NK-92 (cell line): ENCODE measurements around the gene SHMT1.
"Not testable (repeated sequence)": the region's sequence is repeated elsewhere in the genome, so short reads cannot be mapped to it uniquely, and the experiment has no call there.

Experiments
- DNase-seq: peaks from one replicate; lab custom pipeline; 2025; ENCODE audit not compliant: unreplicated experiment; lab: John Stamatoyannopoulos, UW

Gene SHMT1

GRCh38 chr17:18378614-18379013, 15.3 kb upstream of the SHMT1 start:
- DNase-seq, result not testable (repeated sequence)

DNA sequence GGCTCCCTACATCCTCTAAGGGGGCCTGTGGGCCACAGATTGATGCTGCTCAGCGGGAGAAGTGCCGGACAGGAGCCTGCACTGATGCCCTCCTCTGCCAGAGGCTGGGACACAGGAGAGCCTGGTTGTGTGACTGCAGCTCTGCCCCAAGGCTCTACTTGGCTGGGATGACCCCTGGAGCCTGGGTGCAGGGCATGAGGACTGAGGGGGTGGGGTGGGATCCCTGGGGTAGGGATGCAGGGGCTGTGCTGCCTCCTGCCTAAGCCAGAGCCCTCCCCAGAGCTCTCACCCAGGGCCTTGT, 14.8 kb upstream of the SHMT1 start:
- DNase-seq, result no peak

GRCh38 chr17:18377437-18378204, 14.3 kb upstream of the SHMT1 start, which contains the start of gene EVPLL:
Gene EVPLL, plus strand, starts transcription at chr17:18377778. Its CDS starts 3,160 bp downstream, at chr17:18380938.
- no peak for DNase-seq

GRCh38 chr17:18374216-18374615, 10.9 kb upstream of the SHMT1 start:
- no peak for DNase-seq

- DNase-seq, result not testable (repeated sequence)
Measured at GRCh38 chr17:18373181-18373580, 9.8 kb upstream of the SHMT1 start.

GRCh38 chr17:18371455-18371854, 8.1 kb upstream of the SHMT1 start:
- DNase-seq, result no peak

DNA sequence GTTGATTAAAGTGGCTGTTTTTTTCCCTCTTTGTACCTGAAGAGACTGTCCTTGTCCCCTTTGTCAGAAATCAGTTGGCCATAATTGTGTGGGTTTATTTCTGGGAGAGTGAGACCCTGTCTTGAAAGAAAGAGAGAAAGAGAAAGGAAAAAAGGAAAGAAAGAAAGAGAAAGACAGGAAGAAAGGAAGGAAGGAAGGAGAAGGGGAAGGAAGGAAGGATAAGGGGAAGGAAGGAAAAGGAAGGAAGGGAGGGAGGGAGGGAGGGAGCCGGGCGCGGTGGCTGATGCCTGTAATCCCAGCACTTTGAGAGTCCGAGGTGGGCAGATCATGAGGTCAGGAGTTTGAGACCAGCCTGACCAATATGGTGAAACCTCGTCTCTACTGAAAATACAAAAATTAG, 7.4 kb upstream of the SHMT1 start:
- no peak for DNase-seq

- DNase-seq, result no peak
Measured at GRCh38 chr17:18368946-18369345, 5.6 kb upstream of the SHMT1 start.

DNA sequence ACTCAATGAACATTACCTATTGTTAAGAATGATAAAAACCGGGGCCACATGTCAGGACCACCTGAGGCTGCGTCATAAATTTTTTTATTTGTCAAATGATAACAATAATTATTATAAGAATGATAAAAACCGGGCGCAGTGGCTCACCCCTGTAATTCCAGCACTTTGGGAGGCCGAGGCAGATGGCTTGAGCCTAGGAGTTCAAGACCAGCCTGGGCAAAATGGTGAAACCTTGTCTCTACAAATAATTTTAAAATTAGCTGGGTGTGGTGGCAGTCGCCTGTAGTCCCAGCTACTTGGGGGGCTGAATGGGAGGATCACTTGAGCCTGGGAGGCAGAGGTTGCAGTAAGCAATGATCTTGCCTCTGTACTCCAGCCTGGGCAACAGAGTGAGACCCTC, 816 bp upstream of the SHMT1 start:
- DNase-seq, result no peak

- no peak for DNase-seq
Measured at GRCh38 chr17:18362698-18363100, 651 bp downstream of the SHMT1 start.

- DNase-seq, result no peak
Measured at GRCh38 chr17:18361837-18362697, 1.3 kb downstream of the SHMT1 start.

DNA sequence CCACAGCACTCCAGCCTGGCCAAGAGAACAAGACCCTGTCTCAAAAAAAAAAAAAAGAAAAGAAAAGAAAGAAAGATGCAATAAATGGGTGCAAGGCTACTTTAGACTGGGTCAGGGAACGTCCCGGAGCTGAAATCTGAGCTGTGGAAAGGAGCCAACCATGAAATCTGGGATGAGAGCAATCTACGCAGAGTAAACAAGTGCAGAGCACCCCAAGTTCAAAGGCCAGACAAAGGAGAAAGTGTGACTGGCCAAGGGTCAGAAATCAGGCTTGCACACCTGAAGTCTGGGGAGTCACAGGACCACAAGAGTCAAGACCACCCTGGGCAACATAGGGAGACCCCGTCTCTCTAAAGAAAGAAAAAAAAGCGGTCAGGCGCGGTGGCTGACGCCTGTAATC, 2.8 kb downstream of the SHMT1 start:
- DNase-seq, result no peak

DNA sequence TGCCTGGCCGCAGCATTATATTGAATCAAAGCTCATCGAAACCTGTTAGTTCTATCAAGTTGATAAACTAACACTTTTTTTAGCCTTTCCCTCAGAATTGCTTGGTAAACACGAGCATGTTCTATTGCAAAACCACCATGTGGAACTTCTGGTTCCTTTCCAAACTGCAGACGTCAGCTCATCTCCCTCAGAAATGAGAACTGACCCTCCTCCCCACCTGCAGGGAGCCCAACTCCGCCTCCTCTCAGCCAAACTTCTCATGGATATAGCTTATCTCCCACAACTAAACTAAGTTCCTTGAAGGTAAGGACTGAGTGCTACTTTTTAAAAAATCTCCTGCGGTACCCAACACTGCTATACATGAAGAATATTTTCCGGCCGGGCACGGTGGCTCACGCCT, 6.7 kb downstream of the SHMT1 start:
- DNase-seq, result no peak

DNA sequence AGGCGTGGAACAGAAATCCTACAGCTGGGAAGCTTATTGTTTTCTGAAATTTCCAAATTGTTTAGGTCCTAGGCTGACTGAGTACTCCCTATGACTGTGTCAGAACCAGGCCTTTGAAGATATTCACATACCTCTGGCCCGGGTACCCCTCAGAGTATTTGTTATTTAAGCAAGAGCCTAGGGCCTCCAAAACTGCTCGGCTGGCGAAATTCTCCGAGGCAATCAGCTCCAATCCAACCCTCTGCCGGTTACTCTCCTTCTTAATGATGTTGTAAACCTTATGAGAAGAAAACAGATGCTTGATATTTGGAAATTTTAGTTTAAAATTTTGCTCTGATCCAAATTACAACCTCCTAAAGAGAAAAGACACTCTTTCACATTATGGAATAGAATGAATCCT, 9.8 kb downstream of the SHMT1 start:
- DNase-seq, result no peak

DNA sequence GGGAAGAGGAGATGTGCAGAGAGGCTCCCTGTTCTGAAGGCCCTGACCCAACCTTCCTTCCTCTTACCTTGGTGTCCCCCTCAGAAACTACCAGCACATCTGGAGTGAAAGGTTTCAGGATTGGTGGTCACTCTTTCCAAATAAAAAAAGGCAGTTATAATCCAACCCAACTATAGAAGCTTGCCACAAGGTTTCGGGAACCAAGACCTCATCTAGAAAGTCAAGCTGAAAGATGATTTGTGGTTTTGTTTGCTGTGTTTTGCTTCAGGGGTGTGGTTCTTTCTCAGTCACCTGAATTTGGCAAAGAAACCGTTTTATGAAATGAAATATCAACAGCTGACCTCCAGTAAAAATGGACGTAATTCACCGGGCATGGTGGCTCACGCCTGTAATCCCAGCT, 19.3 kb downstream of the SHMT1 start:
- no peak for DNase-seq

DNA sequence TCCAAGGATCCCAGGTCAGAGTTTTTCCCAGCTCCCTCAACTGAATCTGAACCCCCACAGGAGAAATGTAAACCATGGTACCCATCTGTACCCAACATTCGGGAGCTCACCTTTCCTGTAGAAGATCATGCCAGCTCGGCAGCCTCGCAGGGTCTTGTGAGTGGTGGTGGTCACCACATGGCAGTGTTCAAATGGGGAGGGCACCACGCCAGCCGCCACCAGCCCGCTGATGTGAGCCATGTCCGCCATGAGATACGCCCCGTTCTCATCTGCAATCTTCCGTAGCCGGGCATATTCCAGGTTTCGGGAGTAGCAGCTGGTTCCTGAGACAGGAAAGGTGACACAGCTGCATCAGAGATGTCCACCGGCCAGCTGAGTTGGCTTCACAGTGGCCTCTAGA, 23.4 kb downstream of the SHMT1 start:
- DNase-seq, result no peak

DNA sequence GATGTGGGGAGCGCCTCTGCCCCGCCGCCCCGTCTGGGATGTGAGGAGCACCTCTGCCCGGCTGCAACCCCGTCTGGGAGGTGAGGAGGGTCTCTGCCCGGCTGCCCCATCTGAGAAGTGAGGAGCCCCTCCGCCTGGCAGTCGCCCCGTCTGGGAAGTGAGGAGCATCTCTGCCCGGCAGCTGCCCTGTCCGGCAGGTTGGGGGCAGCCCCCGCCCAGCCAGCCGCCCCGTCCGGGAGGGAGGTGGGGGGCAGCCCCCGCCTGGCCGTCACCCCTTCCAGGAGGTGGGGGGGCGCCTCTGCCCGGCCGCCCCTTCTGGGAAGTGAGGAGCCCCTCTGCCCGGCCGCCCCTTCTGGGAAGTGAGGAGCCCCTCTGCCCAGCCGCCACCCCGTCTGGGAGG, 25.2 kb downstream of the SHMT1 start:
- DNase-seq, result not testable (repeated sequence)

- no peak for DNase-seq
Measured at GRCh38 chr17:18332909-18333489, 30.4 kb downstream of the SHMT1 start.

DNA sequence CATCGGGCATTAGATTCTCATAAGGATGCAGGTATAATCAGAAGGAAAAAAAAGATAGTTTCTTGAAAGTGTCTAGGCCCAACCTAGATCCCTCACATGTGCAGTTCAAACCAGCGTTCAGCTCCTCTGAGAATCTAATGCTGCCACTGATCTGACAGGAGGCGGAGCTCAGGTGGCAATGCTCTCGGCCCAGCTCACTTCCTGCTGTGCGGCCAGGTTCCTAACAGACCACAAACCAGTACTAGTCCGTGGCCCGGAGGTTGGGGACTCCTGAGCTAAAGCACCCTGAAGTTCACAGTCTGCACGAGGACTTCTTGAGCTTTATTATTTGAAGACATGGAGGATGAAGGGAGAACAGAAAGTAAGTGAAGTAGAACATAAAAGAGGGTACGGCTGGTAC, 31.5 kb downstream of the SHMT1 start:
- DNase-seq, result no peak

DNA sequence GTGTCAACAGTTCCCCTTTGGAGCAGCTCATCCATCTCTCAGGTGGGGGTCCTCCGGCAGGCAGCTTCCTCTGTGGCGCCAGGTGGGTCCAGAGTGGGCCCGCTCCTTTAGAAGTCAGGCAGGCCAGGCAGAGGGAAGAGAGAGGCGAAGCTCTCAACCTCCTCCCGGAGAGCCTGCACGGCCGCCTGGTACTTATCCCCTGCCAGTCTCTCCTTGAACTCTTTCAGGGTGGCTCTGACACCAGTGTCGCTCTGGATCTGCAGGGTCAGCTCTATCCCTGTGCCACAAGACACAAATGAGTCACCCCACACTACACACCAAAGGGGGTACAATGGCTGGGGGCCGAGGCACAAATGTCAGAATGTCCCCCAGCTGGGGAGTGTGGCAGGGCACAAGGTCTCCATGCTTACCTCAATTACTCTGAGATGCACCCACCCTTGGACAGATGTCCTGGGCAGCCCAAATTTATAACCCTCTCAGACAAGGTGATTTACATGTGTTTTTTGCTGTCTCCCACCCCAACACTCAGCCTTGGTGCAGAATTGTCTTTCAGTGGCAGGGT, 34.6 kb downstream of the SHMT1 start:
- no peak for DNase-seq

- no peak for DNase-seq
Measured at GRCh38 chr17:18327556-18327955, 35.8 kb downstream of the SHMT1 start.

DNA sequence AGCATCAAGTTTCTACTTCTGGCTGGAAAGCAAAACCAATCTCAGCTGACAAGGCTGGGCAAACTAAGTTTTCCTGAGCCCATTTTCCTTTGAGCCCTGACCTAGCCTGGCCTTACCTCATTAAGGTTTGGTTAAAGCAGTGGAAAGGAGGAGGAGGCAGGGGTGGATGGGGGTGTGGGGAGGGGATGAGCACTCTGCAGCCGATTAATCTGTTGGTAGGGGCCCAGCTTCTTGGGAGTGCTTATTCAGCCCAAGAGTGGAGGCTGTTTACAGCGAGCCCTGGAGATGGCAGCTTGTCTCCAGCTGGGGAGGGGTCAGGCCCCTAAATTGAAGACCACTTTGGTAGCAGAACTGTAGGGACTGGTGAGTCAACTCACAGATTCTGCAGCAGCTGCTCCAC, 36.3 kb downstream of the SHMT1 start:
- no peak for DNase-seq
